ENCODE results near the gene RANBP1. TPM values are rescaled to one million over a fixed set of nuclear protein-coding genes. Genes with fewer than 3 reads are reported as not detected.

The RANBP1 gene
- total RNA-seq, 2 experiments from 2014 or later = 318 to 345 TPM

- H3K27ac Mint-ChIP-seq = no peak overlapping the region
Observed at GRCh38 chr22:20165913-20166312, 50.0 kb downstream of the RANBP1 start.

GRCh38 chr22:20166703-20167102 is 50.8 kb downstream of the RANBP1 start:
- no peak overlapping the region for H3K4me3 Mint-ChIP-seq
- no peaks in the 10 kb centered on the region for H3K4me1 Mint-ChIP-seq
- CTCF ChIA-PET = interaction anchor here (1.1 kb wide), 1 partner anchor 71 kb away, joined by 3 read pairs; no protein-coding TSS in a partner anchor
- DNase-seq (no peak), ATAC-seq (no peak)
- H3K27me3 Mint-ChIP-seq = no peaks in the 10 kb centered on the region
- H3K9me3 Mint-ChIP-seq (ENCODE audit: low read depth) = peaks cover 5% of the 10 kb centered on the region
- H3K27ac Mint-ChIP-seq = no peak overlapping the region
- H3K36me3 Mint-ChIP-seq = peaks cover 2% of the 10 kb centered on the region

More at GRCh38 chr22:20165913-20166312, 50.0 kb downstream of the RANBP1 start:
- H3K4me3 Mint-ChIP-seq = no peak overlapping the region
- peaks cover 2% of the 10 kb centered on the region for H3K36me3 Mint-ChIP-seq
- CTCF ChIA-PET = no interaction called here
- DNase-seq (no peak), ATAC-seq (no peak)
- H3K4me1 Mint-ChIP-seq = no peaks in the 10 kb centered on the region
- peaks cover 5% of the 10 kb centered on the region for H3K9me3 Mint-ChIP-seq (ENCODE audit: low read depth)
- no peaks in the 10 kb centered on the region for H3K27me3 Mint-ChIP-seq

- Mint-ChIP-seq H3K9me3 (ENCODE audit: low read depth) (peaks cover 5% of the 10 kb centered on the region), H3K4me1 (no peaks in the 10 kb centered on the region), H3K27ac (no peak overlapping the region), H3K36me3 (peaks cover 2% of the 10 kb centered on the region), H3K4me3 (no peak overlapping the region), H3K27me3 (no peaks in the 10 kb centered on the region)
- ATAC-seq (no peak), DNase-seq (no peak)
- CTCF ChIA-PET = interaction anchor here (1.1 kb wide), 1 partner anchor 70 kb away, joined by 3 read pairs; no protein-coding TSS in a partner anchor
Observed at GRCh38 chr22:20167643-20168322, 51.9 kb downstream of the RANBP1 start.

GRCh38 chr22:20169253-20169822 is 53.4 kb downstream of the RANBP1 start:
- H3K9me3 Mint-ChIP-seq (ENCODE audit: low read depth) = peaks cover under 1% of the 10 kb centered on the region
- no peaks in the 10 kb centered on the region for H3K4me1 Mint-ChIP-seq
- H3K27me3 Mint-ChIP-seq = no peaks in the 10 kb centered on the region
- peaks cover under 1% of the 10 kb centered on the region for H3K36me3 Mint-ChIP-seq
- no peak overlapping the region for H3K4me3 Mint-ChIP-seq
- ATAC-seq (no peak), DNase-seq (no peak)
- no peak overlapping the region for H3K27ac Mint-ChIP-seq
- CTCF ChIA-PET = interaction anchor here (1.0 kb wide), 1 partner anchor 68 kb away, joined by 3 read pairs; no protein-coding TSS in a partner anchor

GRCh38 chr22:20170170-20170569 is 54.3 kb downstream of the RANBP1 start:
- no peak for ATAC-seq
- no peaks in the 10 kb centered on the region for H3K4me1 Mint-ChIP-seq
- CTCF ChIA-PET = interaction anchor here (1.7 kb wide), 1 partner anchor 13 kb away, joined by 4 read pairs; no protein-coding TSS in a partner anchor
- no peaks in the 10 kb centered on the region for H3K9me3 Mint-ChIP-seq (ENCODE audit: low read depth)
- DNase-seq = no peak
- H3K27ac Mint-ChIP-seq = no peak overlapping the region
- no peaks in the 10 kb centered on the region for H3K27me3 Mint-ChIP-seq
- no peak overlapping the region for H3K4me3 Mint-ChIP-seq
- no peaks in the 10 kb centered on the region for H3K36me3 Mint-ChIP-seq

- Mint-ChIP-seq H3K27me3 (no peaks in the 10 kb centered on the region), H3K4me1 (no peaks in the 10 kb centered on the region), H3K36me3 (no peaks in the 10 kb centered on the region), H3K27ac (no peak overlapping the region), H3K4me3 (no peak overlapping the region), H3K9me3 (ENCODE audit: low read depth) (no peaks in the 10 kb centered on the region)
- no peak for DNase-seq
- CTCF ChIA-PET = interaction anchor here (1.7 kb wide), 1 partner anchor 14 kb away, joined by 4 read pairs; no protein-coding TSS in a partner anchor
- ATAC-seq = no peak
Observed at GRCh38 chr22:20171288-20172140, 55.6 kb downstream of the RANBP1 start.

GRCh38 chr22:20172141-20172613 is 56.3 kb downstream of the RANBP1 start:
- no peak overlapping the region for H3K27ac Mint-ChIP-seq
- CTCF ChIA-PET = no interaction called here
- ATAC-seq (no peak), DNase-seq (no peak)
- no peak overlapping the region for H3K4me3 Mint-ChIP-seq
- no peaks in the 10 kb centered on the region for H3K4me1 Mint-ChIP-seq
- no peaks in the 10 kb centered on the region for H3K9me3 Mint-ChIP-seq (ENCODE audit: low read depth)
- H3K27me3 Mint-ChIP-seq = no peaks in the 10 kb centered on the region
- no peaks in the 10 kb centered on the region for H3K36me3 Mint-ChIP-seq

GRCh38 chr22:20173246-20173645 is 57.3 kb downstream of the RANBP1 start:
- no peak for DNase-seq
- Mint-ChIP-seq H3K36me3 (no peaks in the 10 kb centered on the region), H3K27ac (no peak overlapping the region), H3K4me1 (no peaks in the 10 kb centered on the region), H3K4me3 (no peak overlapping the region), H3K27me3 (no peaks in the 10 kb centered on the region), H3K9me3 (ENCODE audit: low read depth) (no peaks in the 10 kb centered on the region)
- CTCF ChIA-PET = no interaction called here
- no peak for ATAC-seq

- DNase-seq (no peak), ATAC-seq (no peak)
- Mint-ChIP-seq H3K27ac (no peak overlapping the region), H3K9me3 (ENCODE audit: low read depth) (no peaks in the 10 kb centered on the region), H3K27me3 (no peaks in the 10 kb centered on the region), H3K4me1 (no peaks in the 10 kb centered on the region), H3K36me3 (no peaks in the 10 kb centered on the region), H3K4me3 (no peak overlapping the region)
- CTCF ChIA-PET = no interaction called here
Observed at GRCh38 chr22:20173772-20174171, 57.9 kb downstream of the RANBP1 start.

GRCh38 chr22:20174785-20175596 is 59.1 kb downstream of the RANBP1 start:
- Mint-ChIP-seq H3K4me3 (no peak overlapping the region), H3K27me3 (no peaks in the 10 kb centered on the region), H3K4me1 (no peaks in the 10 kb centered on the region), H3K9me3 (ENCODE audit: low read depth) (no peaks in the 10 kb centered on the region), H3K36me3 (no peaks in the 10 kb centered on the region), H3K27ac (no peak overlapping the region)
- DNase-seq = no peak
- ATAC-seq = no peak
- CTCF ChIA-PET = interaction anchor here (1.2 to 2.3 kb wide), 3 partner anchors 18 to 94 kb away, joined by 3 to 10 read pairs (median 5); no protein-coding TSS in a partner anchor

- CTCF ChIA-PET = interaction anchor here (1.2 to 2.3 kb wide), 3 partner anchors 19 to 94 kb away, joined by 3 to 10 read pairs (median 5); no protein-coding TSS in a partner anchor
- H3K4me3 Mint-ChIP-seq = no peak overlapping the region
- no peaks in the 10 kb centered on the region for H3K27me3 Mint-ChIP-seq
- H3K27ac Mint-ChIP-seq = no peak overlapping the region
- H3K36me3 Mint-ChIP-seq = no peaks in the 10 kb centered on the region
- no peaks in the 10 kb centered on the region for H3K9me3 Mint-ChIP-seq (ENCODE audit: low read depth)
- no peak for ATAC-seq
- DNase-seq = no peak
- H3K4me1 Mint-ChIP-seq = no peaks in the 10 kb centered on the region
Observed at GRCh38 chr22:20175597-20175900, 59.6 kb downstream of the RANBP1 start.

- Mint-ChIP-seq H3K4me1 (no peaks in the 10 kb centered on the region), H3K36me3 (no peaks in the 10 kb centered on the region), H3K27ac (no peak overlapping the region), H3K27me3 (no peaks in the 10 kb centered on the region), H3K9me3 (ENCODE audit: low read depth) (no peaks in the 10 kb centered on the region), H3K4me3 (no peak overlapping the region)
- CTCF ChIA-PET = interaction anchor here (0.6 to 2.3 kb wide), 4 partner anchors 15 to 132 kb away, joined by 3 to 10 read pairs (median 4); no protein-coding TSS in a partner anchor
- no peak for DNase-seq
- ATAC-seq = no peak
Observed at GRCh38 chr22:20176421-20177085, 60.6 kb downstream of the RANBP1 start.

All from activated CD8-positive, alpha-beta memory T cell treated with anti-CD3 and anti-CD28 coated beads, Interleukin-2, amount 10 ng/mL, durations not matched to agents 7 days and 5 days (primary cell).